NCI-H524 treated with DMSO at 0.1 percent for 48 hours (cell line): Measurements from ENCODE around the gene IFT25.

ENCODE experiments used
- DNase-seq: peaks from one replicate; lab custom pipeline; 2025; lab: John Stamatoyannopoulos, UW

IFT25 gene

DNA sequence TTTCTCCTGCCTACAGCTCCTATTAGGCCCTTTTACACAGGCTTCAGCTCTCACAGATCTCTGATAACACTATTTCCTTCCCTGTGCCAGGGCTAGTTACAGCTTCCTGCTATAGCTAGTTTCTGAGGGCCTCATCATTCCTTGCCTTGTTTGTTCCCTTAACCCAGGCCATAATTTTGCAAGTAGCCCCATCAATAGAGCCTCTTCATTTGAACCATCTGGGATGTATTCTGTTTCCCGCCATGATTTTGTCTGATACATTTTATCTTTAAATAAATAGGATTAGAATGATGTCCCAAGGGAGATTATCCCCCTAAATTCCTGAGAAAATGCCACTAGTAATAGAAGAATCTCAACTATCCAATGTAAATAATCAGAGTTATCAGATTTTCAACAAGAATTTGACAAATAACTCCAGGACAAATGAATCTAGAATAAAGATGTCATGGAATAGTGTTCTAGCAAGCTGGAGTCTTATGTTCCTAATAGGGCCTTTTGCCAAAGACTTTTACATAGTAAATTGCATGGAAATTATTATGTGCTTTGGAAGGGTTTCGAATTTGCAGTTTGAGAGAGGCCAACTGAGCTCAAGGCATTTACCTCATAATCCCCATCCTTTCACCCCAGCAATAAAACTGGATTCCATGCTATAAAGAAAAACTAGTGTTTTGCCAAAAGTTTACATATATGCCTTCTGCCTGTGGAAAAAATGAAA, 16.1 kb downstream of the IFT25 start:
- no peak for DNase-seq

DNA sequence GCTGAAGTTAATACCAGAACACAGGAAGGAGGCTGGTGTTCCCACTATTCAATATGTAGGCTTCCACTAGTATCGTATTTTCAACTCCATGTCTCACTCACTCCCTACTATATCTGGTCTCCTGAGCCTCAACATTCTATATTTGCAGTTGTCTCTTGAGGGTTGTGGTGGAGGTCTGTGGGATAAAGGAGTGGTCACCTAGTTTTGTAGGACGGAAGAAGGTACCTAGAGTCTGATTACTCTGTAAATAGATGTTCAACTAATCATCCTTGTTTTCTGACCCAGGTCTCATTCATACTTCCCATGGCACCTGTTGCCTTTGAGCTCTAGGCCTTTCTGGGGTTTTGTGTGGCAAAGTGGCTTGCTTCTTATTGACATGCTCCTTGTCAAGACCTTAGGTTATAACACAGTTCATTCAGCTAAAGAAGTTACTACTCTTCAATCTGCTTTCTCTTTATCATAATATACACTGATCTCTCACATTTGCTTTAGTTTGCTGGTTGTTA, 18.1 kb downstream of the IFT25 start:
- DNase-seq: no peak

DNA sequence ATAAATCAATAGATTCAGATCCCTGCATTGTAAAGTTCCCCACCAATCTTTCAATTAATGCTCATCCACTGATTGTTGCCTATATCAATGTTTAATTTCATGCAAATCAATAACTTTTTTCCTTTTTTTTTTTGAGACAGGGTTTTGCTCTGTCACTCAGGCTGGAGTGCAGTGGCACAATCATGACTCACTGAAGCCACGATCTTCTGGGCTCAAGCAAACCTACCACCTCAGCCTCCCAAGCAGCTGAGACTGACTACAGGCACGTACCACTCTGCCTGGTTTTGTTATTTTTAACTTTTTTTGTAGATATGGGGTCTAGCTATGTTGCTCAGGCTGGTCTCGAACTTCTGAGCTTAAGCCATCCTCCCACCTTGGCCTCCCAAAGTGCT, 25.8 kb downstream of the IFT25 start:
- no peak for DNase-seq

DNA sequence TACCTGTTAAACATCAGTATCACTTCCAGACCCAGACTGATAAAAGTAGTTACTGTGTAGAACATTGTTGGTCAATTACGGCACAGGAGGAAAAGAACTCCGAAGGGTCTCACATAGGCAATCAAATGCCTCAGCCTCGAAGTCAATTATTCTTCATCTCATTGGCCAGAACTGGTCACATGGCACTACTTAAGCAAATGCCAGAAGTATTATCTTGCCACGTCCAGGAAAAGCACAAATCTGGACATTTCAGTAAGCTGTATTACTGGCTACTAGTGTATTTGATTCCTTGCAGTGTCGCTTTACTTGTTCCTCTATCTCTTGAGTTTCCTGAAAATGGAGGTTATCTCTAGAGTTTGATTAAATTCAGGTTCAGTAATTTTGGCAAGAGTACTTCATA, 27.2 kb downstream of the IFT25 start:
- no peak for DNase-seq

DNA sequence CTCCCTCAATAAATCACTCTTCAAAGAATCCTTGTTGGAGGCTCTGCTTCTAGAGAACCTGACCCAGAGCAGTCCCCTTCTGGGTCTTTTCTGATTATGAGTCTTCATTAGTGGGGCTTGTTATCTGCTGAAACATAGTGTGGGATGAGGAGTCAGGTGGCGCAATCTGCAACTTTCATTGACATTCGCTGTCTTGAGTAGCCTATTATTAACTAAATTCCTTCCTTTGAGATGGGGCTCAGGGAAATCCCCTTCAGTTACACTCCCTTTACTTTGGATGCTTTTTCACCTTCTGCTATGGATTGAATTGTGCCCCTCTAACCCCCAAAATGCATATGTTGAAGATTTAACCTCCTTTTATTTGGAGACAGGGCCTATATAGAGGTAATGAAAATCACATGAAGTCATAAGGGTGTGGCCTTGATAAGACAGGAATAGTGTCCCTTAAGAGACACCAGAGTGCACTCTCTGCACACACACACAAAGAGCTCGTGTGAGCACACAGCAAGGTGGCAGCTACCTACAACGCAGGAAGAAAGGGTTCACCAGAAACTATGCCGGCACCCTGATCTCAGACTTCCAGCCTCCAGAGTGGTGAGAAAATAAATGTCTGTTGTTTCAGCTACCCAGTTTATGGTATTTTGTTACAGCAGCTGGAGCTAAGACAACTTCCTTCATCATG, 32.0 kb downstream of the IFT25 start:
- DNase-seq: no peak

DNA sequence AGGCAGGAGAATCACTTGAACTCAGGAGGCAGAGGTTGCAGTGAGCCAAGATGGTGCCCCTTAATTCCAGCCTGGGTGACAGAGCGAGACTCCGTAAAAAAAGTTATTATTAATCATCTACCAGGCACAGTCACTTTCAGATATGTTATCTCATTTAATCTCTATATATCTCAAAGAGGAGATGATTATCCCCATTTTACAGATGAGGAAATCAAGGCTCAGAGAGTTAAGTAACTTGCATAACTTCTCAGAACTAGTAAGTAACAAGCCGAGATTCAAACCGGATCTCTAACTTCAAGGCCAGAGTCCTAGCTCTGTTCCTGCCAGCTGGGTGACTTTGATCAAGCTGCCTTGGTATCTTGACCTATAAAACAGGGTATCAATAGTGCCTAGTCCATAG, 34.1 kb downstream of the IFT25 start:
- DNase-seq: no peak

DNA sequence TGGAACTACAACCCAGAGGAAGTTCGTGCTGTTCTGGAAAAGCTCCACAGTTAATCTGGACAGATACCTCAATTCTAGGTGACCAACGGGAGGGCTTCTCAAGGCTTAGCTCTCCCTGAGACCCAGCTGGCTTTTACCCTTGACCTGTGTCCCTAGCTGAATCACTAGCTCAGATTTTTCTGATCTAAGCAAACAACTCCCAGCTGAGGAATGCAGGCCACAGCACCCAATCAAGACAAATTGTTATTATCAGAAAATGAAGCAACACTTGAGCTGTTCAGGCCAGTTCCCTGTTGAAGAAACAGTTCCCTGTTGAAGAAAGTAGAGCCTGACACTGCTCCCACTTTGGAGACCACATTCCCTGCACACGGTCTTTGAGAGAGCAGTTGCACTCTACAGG, 35.6 kb downstream of the IFT25 start:
- no peak for DNase-seq

DNA sequence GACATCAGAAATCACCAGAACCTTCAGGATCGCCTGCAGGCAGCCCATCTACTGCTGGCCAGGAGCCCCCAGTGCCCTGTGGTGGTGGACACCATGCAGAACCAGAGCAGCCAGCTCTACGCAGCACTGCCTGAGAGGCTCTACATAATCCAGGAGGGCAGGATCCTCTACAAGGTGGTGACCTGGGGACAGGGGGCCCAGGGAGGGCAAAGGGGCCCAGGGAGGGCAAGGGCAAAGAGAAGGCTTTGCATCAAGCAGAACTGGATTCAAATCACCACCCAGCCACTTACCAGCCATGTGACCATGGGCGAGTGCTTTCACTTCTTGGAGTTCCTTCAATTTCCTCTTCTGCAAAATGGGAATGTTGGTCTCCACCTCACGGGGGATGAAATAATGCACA, 39.4 kb downstream of the IFT25 start:
- no peak for DNase-seq

DNA sequence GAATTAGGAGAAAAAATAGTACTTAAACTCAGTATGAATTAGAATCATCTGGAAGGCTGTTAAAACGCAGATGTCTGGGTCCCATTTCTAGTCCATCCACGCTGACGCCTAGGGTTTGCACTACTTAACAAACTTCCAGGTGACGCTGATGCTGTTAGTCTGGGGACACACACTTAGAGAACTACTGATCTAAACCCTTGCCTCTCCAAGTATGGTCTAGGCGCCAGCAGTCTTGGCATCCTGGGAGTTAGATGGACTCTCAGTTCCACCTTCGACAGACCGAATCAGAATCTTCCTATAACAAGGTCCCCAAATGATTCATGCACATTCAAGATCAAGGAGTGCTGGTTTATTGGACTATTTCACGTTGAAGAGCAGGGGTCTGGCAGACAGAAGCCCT, 40.0 kb downstream of the IFT25 start:
- no peak for DNase-seq

DNA sequence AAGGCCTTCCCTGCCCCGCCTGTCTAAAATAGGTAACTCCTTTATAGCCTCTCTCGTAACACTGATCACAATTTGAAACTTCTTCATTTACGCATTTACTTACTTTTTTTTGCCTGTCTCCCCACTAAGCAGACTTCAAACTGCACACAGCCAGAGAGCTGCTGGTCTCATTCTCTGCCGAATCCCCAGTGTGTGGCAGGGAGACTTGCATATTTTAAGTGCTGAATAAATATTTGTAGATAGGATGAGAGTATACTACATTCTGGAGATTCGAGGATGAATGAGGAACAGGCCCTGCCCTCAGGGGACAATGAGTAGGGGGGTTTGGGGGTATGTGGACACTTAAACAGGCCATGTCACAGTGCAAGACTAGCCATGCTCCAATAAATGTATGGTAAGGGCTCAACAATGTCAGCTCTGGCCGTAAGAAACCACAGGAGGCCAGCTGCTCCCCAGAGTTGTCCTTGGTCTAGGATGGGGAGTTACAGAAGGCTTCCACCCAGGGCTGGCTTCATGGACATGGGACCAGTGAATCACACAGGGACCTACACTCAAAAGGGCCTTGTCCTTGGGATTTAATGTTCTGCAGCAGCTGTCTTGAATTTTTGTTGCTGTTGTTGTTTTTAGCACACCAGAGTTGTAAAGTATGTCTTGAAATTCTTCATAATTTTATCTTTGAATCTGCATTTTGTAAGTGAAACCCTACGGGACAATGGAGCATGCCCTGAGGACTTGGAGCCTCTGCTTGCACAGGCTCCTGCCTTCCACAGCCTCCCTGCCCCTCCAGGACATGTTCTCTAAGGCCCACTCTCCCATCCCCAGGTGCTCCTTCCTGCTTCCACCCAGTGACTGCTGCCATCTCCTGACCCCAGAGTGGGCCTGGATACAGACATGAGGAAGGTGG, 43.0 kb downstream of the IFT25 start:
- DNase-seq: no peak

DNA sequence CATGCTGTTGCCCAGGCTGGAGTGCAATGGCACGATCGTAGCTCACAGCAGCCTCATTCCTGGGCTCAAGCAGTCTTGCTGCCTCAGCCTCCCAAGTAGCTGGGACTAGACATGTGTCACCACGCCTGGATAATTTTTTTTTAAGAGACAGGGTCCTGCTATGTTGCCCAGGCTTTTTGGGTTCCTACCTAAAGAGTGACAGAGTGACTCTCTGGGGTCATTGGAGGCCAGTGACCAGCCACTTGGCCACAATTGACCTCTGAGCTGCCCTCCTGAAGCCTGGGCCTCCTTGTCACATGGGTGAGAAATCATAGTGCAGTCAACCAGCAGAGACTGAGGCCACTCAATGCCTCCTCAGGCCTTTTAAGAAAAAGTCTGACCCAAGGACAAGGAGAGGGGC, 45.8 kb downstream of the IFT25 start:
- no peak for DNase-seq

DNA sequence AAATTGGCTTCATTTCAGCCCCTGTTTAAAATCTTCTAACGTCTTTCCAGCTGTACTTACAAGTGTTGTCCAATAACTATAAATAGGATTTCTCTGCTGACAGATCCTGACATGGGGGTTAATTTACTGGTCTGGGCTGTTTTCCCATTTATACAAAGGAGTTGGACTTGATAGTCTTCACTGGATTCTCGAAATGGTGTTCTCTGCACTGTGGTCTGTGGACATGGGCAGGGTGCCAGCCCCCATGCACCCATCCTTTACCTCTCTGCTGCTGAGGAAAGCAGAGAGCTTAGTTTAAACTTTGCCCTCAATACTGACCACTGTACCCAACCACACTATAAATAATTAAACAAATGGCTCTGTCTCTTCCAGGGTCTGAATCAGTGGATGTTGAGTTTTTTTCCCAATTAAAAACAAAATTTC, 46.3 kb downstream of the IFT25 start:
- no peak for DNase-seq

DNA sequence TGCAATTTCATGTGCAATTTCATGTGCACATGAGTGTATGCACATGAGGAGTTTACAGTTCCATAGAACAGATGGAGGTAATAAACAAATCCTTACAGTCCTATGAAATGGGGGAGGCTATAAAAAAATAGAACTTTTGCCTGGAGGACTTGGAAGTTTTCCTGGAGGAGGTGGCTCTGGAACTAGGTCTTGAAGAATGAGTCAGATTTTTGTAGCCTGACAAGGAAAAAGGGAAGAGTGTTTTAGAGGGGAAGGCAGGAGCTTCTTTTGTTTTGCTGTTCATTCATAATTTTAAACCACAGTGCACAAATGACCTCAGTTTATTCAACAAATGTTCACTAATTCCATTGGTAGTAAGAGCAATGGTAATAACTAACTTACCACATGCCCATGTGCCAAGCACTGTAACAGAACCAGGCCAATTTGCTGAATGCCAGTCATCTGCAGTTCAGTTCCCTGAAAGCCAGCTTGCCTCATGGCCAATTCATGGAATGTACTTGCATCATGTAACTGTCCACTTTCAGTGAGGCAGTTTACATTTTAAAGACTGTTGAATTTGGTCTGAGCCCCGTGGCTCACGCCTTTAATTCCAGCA, 48.8 kb downstream of the IFT25 start:
- no peak for DNase-seq

DNA sequence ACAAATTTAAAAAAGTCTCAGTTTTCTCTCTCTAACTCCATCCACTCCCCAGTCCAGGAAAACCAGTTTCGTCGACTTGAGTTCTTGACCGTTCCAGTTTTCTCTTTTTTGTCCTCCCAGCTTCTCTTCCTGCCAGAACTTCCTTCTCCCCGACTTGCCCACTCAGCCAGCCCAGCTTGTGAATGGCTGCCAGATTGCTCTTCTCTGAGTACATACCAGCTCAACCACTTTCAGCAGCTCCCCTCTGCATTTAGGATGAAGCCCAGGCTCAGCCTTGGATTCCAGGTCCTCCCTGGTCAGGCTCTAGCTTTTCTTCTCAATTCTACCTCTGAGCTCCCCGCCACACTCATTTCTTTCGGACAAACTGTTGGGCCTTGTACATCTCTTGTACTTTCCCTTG, 50.1 kb downstream of the IFT25 start:
- DNase-seq: no peak

DNA sequence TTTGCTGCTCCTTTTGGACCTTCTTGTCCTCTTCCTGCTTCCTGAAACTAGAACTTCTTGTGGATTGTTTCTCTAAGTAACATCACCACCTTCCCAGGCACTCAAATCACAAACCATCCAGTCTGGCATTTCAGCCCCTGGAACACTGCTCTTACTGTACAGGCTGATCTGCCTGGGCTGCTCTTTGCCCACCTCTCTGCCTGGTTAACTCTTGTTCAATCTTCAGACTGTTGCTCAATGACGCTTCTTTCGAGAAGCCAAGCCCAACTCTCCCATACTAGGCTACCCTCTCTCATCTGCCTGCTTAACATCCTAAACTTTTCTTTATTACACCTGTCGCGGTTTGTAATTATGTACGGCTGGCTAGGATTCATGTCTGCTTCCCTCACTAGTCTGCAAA, 50.9 kb downstream of the IFT25 start:
- no peak for DNase-seq

DNA sequence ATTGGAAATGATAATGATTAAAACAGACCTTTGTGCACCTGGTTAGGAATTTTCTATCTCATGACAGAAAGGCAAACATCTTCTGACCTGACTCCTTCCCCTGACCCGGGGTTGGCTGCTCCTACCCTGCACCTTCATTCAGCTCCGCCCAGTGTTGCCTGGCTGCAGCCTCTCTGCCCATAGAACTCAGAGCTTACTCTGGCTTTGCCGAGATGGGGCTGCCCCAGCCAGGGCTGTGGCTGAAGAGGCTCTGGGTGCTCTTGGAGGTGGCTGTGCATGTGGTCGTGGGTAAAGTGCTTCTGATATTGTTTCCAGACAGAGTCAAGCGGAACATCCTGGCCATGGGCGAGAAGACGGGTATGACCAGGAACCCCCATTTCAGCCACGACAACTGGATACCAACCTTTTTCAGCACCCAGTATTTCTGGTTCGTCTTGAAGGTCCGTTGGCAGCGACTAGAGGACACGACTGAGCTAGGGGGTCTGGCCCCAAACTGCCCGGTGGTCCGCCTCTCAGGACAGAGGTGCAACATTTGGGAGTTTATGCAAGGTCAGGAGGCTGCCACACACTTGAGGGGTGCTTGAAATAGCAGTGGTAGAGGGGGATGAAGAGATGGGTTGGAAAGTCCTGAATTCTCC, 51.4 kb downstream of the IFT25 start, which contains the start of gene DIO1:
Gene DIO1, plus strand, starts transcription at position 189 of the 638 bp plus-strand sequence. Its CDS starts 24 bp downstream, at position 213.
- DNase-seq: no peak

DNA sequence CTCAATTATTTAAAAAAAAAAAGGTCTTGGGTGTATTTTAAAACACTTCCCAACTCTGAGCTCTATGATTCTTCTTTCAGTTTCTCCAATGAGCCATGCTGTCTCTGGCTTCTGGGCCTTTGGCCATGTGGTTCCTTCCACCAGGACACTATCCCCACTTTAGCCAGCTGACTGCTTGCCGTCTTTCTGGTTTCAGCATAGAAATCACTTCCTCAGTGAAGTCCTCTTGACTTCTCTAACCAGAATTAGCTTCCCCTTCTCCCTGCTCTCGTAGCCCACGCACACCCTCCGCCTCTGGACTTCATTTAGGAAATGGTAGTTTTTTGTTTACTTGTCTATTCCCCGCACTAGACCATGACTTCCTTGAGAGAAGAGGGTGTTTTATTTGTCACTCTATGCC, 52.6 kb downstream of the IFT25 start:
- DNase-seq: no peak

DNA sequence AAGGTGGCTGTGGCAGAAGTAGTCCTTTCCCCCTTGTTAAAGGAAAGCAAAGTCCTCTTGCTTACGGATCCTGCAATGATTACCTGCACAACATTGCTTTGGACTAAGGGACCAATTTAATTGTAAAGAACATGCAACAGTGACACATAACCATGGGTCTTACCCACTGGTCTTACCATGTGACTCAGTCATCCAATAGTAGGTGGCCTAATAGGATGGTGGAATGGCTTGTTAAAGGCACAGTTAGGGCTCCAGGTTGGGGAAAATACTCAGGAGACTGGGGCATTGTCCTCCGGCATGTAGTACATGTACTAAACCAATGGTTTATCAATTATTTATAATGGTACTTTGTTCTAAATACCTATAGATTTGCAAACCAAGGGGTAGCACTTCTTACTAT, 53.8 kb downstream of the IFT25 start:
- DNase-seq: no peak

DNA sequence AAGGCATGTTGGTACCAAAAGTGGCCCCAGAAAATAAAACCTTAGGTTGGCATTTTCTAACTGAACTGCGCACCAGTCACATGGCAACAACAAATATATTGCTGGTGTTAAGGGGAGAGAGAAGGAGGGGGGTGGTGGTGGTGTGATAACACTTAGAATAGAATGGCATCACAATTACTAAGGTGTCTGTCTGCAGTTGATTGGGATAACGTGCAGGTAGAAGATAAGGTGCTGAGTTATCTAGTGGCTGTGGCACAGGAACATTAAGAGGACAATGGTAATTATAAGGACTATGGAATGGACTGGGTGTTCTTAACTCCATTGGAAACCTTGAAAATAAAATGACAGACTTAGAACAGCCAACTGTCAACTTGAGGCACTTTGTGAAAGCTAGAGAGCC, 54.5 kb downstream of the IFT25 start:
- DNase-seq: no peak

DNA sequence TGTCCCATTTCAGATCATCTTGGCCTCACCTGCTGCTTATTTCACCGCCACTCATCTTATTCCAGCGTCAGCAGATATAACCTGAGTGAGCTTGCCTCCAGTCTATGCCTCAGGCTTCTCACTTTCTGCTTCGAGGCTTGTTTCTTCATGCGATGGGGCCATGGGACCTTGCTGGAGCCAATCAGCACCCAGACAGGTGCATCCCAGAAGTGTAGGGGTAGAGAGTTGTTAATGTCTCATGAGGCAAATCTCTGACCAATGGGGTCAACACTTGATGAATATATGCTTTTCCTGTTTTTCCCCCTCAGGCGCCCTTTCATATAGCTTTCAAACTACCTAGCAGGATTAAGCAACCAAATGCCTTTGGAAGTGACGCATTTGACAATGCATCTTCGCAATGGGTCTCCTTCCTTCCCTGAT, 55.0 kb downstream of the IFT25 start:
- no peak for DNase-seq
